ENCODE results near the gene PCDHB1. TPM values are rescaled to one million over a fixed set of nuclear protein-coding genes. Genes with fewer than 3 reads are reported as not detected.

Gene PCDHB1
- not detected in 2 replicates for total RNA-seq

GRCh38 chr5:141050622-141051520, at the start of gene PCDHB1:
TSS of gene PCDHB1 (plus strand) at chr5:141051374. CDS start at chr5:141051471, 97 bp downstream.

GRCh38 chr5:141094481-141095262, 43.5 kb downstream of the PCDHB1 start, which contains the start of gene PCDHB2:
TSS of gene PCDHB2 (plus strand) at chr5:141094615. CDS start at chr5:141094791, 176 bp downstream.

GRCh38 chr5:141100243-141100805, 49.1 kb downstream of the PCDHB1 start, which contains the start of gene PCDHB3:
TSS of gene PCDHB3 (plus strand) at chr5:141100473. CDS start at chr5:141100650, 177 bp downstream.

Other genes with a start within 250 kb of the PCDHB1 start
- gene PCDHA4, start 244.3 kb upstream of the PCDHB1 start, total RNA-seq, result 0.11 and 0.62 TPM in 2 replicates
- 0.11 and 0.12 TPM in 2 replicates for gene PCDHA5, start 229.8 kb upstream of the PCDHB1 start, total RNA-seq
- 0.77 and 1.4 TPM in 2 replicates for gene PCDHA6, start 223.4 kb upstream of the PCDHB1 start, total RNA-seq
- gene PCDHA7, start 217.1 kb upstream of the PCDHB1 start, total RNA-seq, result 0.22 and 0.87 TPM in 2 replicates
- 0.11 and 0.12 TPM in 2 replicates for gene PCDHA8, start 210.2 kb upstream of the PCDHB1 start, total RNA-seq
- 0.11 and 0.12 TPM in 2 replicates for gene PCDHA9, start 203.0 kb upstream of the PCDHB1 start, total RNA-seq
- 0.33 and 0.37 TPM in 2 replicates for gene PCDHA10, start 195.5 kb upstream of the PCDHB1 start, total RNA-seq
- gene PCDHA11, start 182.4 kb upstream of the PCDHB1 start, total RNA-seq, result 0.22 and 0.50 TPM in 2 replicates
- gene PCDHA12, start 176.1 kb upstream of the PCDHB1 start, total RNA-seq, result 0.11 and 0.12 TPM in 2 replicates
- gene PCDHA13, start 169.2 kb upstream of the PCDHB1 start, total RNA-seq, result under 0.01 and 0.25 TPM in 2 replicates
- gene PCDHAC1, start 125.1 kb upstream of the PCDHB1 start, total RNA-seq, result 0.11 and 0.25 TPM in 2 replicates
- 0.55 and 1.9 TPM in 2 replicates for gene PCDHAC2, start 84.9 kb upstream of the PCDHB1 start, total RNA-seq
- 0.55 and 2.0 TPM in 2 replicates for gene PCDHB2, start 43.2 kb downstream of the PCDHB1 start, total RNA-seq
- gene PCDHB3, start 49.1 kb downstream of the PCDHB1 start, total RNA-seq, result 0.75 and 0.77 TPM in 2 replicates
- under 0.01 and 0.12 TPM in 2 replicates for gene PCDHB4, start 70.4 kb downstream of the PCDHB1 start, total RNA-seq
- gene PCDHB5, start 83.8 kb downstream of the PCDHB1 start, total RNA-seq, result 0.22 and 0.50 TPM in 2 replicates
- under 0.01 TPM in 2 replicates for gene PCDHB6, start 98.7 kb downstream of the PCDHB1 start, total RNA-seq
- gene PCDHB7, start 121.3 kb downstream of the PCDHB1 start, total RNA-seq, result 0.11 and 0.12 TPM in 2 replicates
- gene PCDHB8, start 126.4 kb downstream of the PCDHB1 start, total RNA-seq, result 0.11 and 0.25 TPM in 2 replicates
- 0.12 and 0.33 TPM in 2 replicates for gene PCDHB16, start 131.0 kb downstream of the PCDHB1 start, total RNA-seq
- gene PCDHB9, start 135.8 kb downstream of the PCDHB1 start, total RNA-seq, result under 0.01 TPM in 2 replicates
- gene PCDHB10, start 141.0 kb downstream of the PCDHB1 start, total RNA-seq, result 0.11 and 0.12 TPM in 2 replicates
- gene PCDHB11, start 148.3 kb downstream of the PCDHB1 start, total RNA-seq, result under 0.01 TPM in 1 of 2 replicates, not detected in the other
- gene PCDHB12, start 157.3 kb downstream of the PCDHB1 start, total RNA-seq, result under 0.01 and 0.12 TPM in 2 replicates
- gene PCDHB13, start 162.5 kb downstream of the PCDHB1 start, total RNA-seq, result under 0.01 and 0.12 TPM in 2 replicates
- gene PCDHB14, start 172.0 kb downstream of the PCDHB1 start, total RNA-seq, result 0.11 and 0.12 TPM in 2 replicates
- under 0.01 and 0.37 TPM in 2 replicates for gene PCDHB15, start 194.0 kb downstream of the PCDHB1 start, total RNA-seq

All from uterine smooth muscle cell (primary cell).